ENCODE measurements around the gene OR56A1.

- TF ChIP-seq POLR2A (IDR thresholded peaks at IDR 0.05): no peak
- TF ChIP-seq CTCF (IDR thresholded peaks at IDR 0.05): no peak
Measured at GRCh38 chr11:5989203-5989602, 41.4 kb downstream of the OR56A1 start.
